Hepatocyte (in vitro differentiated cells): ENCODE measurements around the gene WT1.

Experiments used
- CTCF ChIP-seq: fragments of 200-600 bp; sonication (generic); IDR thresholded peaks from 2 replicates; pipeline ENCODE4 v1.5.1; 2016; ENCODE audit warnings: antibody characterized with exemption, mild to moderate bottlenecking; ENCODE audit not compliant: poor library complexity
- EZH2 ChIP-seq: fragments of 200-600 bp; sonication (generic); IDR thresholded peaks from 2 replicates; pipeline ENCODE4 v1.6.1; 2016; ENCODE audit warnings: antibody characterized with exemption, mild to moderate bottlenecking, borderline replicate concordance

- TF ChIP-seq CTCF (no peak), EZH2 (no peak)
Measured at GRCh38 chr11:32418836-32419235, 16.5 kb downstream of the WT1 start.
